GM12878 (cell line): ENCODE results near the gene FAM20B.

Source experiments
- SRF ChIP-seq, 2 experiments: IDR thresholded peaks; 2 replicates each; pipeline ENCODE4 v1.6.1; 2011; ENCODE audit warnings: low read depth in 2 of 2, low read length in 2 of 2, mild to moderate bottlenecking in 1 of 2, moderate library complexity in 1 of 2
- TBL1XR1 ChIP-seq: IDR thresholded peaks from 2 replicates; pipeline ENCODE4 v1.6.1; 2012; ENCODE audit warnings: low read depth, low read length, improper control_type of control experiment
- ZNF274 ChIP-seq: IDR thresholded peaks from one replicate; pipeline ENCODE4 v1.8.0; 2011; ENCODE audit not compliant: insufficient read length, insufficient read depth

GRCh38 chr1:179120736-179121135 lies 95.0 kb downstream of the FAM20B start:
- TF ChIP-seq SRF (IDR thresholded peaks at IDR 0.05; ENCODE audit: low read depth in 2 of 2, low read length in 2 of 2) (no peak), TBL1XR1 (no peak), ZNF274 (no peak)
